Liver (tissue), 3 donors: ENCODE measurements around the gene YBX2.

Experiments used
- CTCF ChIP-seq: fragments of 150-350 bp; IDR thresholded peaks from 2 replicates; pipeline ENCODE4 v1.5.1; 2017; ENCODE audit warnings: improper control_type of control experiment, low read depth, low read length; ENCODE audit not compliant: missing input control
- EGR1 ChIP-seq, 2 donors: IDR thresholded peaks; 2 replicates each; pipeline ENCODE4 v1.6.1; 2016 to 2018; ENCODE audit warnings: antibody characterized with exemption in 2 of 2, low read depth in 2 of 2
- FOXA1 ChIP-seq: IDR thresholded peaks from 2 replicates; pipeline ENCODE4 v1.6.1; 2016; ENCODE audit warnings: antibody characterized with exemption
- GABPA ChIP-seq, 2 donors: IDR thresholded peaks in 1 of 2; conservative IDR thresholded peaks in 1 of 2; 2 replicates each; pipeline ENCODE4 v1.6.1; 2016; ENCODE audit warnings: antibody characterized with exemption in 2 of 2, mild to moderate bottlenecking in 1 of 2, moderate library complexity in 1 of 2
- JUND ChIP-seq, 2 donors: IDR thresholded peaks; 2 replicates each; pipeline ENCODE4 v1.6.1; 2016; ENCODE audit warnings: antibody characterized with exemption in 2 of 2
- MAX ChIP-seq: IDR thresholded peaks from 2 replicates; pipeline ENCODE4 v1.6.1; 2016; ENCODE audit warnings: antibody characterized with exemption
- RAD21 ChIP-seq, 2 donors: IDR thresholded peaks; 2 replicates each; pipeline ENCODE4 v1.6.1; 2016; ENCODE audit warnings: antibody characterized with exemption in 2 of 2, mild to moderate bottlenecking in 2 of 2
- REST ChIP-seq: IDR thresholded peaks from 2 replicates; pipeline ENCODE4 v1.6.1; 2016; ENCODE audit warnings: antibody characterized with exemption, mild to moderate bottlenecking
- SP1 ChIP-seq: IDR thresholded peaks from 2 replicates; pipeline ENCODE4 v1.6.1; 2018; ENCODE audit warnings: antibody characterized with exemption, mild to moderate bottlenecking
- TAF1 ChIP-seq: conservative IDR thresholded peaks from 2 replicates; pipeline ENCODE4 v1.6.1; 2016; ENCODE audit warnings: antibody characterized with exemption, mild to moderate bottlenecking
- YY1 ChIP-seq: IDR thresholded peaks from 2 replicates; pipeline ENCODE4 v1.6.1; 2016; ENCODE audit warnings: antibody characterized with exemption, mild to moderate bottlenecking
- TF ChIP-seq, protein P1 (sequence below): IDR thresholded peaks from 2 replicates; pipeline ENCODE4 v1.6.1; 2016; ENCODE audit warnings: antibody characterized with exemption
- TF ChIP-seq, protein P2 (sequence below): IDR thresholded peaks from 2 replicates; pipeline ENCODE4 v1.6.1; 2016; ENCODE audit warnings: antibody characterized with exemption
- donor health status: healthy.
- donor health status: healthy.

DNA sequence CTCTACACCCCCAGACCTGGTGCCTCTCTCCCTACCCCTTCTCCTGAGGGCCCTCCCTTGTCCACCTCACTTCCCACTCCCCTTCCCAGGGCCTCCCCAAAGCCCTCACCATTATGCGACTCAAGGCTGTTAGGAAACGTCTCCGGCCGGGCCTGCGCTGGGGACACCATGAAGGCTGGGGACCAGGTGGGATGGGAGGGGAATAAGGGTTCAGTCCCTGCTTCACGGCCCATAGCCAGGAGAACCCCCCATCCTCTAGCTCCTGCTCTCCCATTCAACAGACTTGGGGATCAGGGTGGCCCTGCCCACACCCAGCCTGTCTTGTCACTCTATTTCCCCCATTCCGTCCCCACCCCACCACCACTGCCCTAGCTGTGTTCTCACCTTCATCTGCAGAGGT is 32.6 kb upstream of the YBX2 start:
- TF ChIP-seq CTCF (no peak), GABPA (IDR thresholded peaks at IDR 0.05 in 1 of 2, conservative IDR thresholded peaks at IDR 0.05 in 1 of 2) (no peak), MAX (no peak), YY1 (no peak), JUND (IDR thresholded peaks at IDR 0.05) (no peak), TAF1 (no peak), SP1 (no peak), RAD21 (IDR thresholded peaks at IDR 0.05) (no peak), REST (no peak), EGR1 (IDR thresholded peaks at IDR 0.05; ENCODE audit: low read depth in 2 of 2) (no peak), FOXA1 (no peak)
- TF ChIP-seq, protein P1, sequence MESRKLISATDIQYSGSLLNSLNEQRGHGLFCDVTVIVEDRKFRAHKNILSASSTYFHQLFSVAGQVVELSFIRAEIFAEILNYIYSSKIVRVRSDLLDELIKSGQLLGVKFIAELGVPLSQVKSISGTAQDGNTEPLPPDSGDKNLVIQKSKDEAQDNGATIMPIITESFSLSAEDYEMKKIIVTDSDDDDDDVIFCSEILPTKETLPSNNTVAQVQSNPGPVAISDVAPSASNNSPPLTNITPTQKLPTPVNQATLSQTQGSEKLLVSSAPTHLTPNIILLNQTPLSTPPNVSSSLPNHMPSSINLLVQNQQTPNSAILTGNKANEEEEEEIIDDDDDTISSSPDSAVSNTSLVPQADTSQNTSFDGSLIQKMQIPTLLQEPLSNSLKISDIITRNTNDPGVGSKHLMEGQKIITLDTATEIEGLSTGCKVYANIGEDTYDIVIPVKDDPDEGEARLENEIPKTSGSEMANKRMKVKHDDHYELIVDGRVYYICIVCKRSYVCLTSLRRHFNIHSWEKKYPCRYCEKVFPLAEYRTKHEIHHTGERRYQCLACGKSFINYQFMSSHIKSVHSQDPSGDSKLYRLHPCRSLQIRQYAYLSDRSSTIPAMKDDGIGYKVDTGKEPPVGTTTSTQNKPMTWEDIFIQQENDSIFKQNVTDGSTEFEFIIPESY: no peak
- TF ChIP-seq, protein P2, sequence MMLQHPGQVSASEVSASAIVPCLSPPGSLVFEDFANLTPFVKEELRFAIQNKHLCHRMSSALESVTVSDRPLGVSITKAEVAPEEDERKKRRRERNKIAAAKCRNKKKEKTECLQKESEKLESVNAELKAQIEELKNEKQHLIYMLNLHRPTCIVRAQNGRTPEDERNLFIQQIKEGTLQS: no peak
